ENCODE results near the gene ALK. TPM values are rescaled to one million over a fixed set of nuclear protein-coding genes. Genes with fewer than 3 reads are reported as not detected.

The ALK gene
- total RNA-seq, 4 donors from 2014 or later, result 0.88 to 1.3 (median 1.3) TPM; not detected in 1

- H3K9me3 ChIP-seq, result no peaks in the 10 kb centered on the region
- no peak overlapping the region for H3K27ac ChIP-seq
- H3K36me3 ChIP-seq, result no peaks in the 10 kb centered on the region
- DNase-seq, result peak in 2 of 3 donors; percentile 42 to 72
- H3K27me3 ChIP-seq, result no peaks in the 10 kb centered on the region
- H3K4me3 ChIP-seq, result no peak overlapping the region
- no peaks in the 10 kb centered on the region for H3K4me1 ChIP-seq
- TF ChIP-seq CTCF (IDR thresholded peaks at IDR 0.05) (peak in 5 of 6 experiments; percentile 37 to 71 (median 63)), POLR2A (IDR thresholded peaks at IDR 0.05) (no peak)
These were observed 612.0 kb downstream of the ALK start for GRCh38 chr2:29309090-29310029.

- H3K27ac ChIP-seq, result no peak overlapping the region
These were observed 613.0 kb downstream of the ALK start for GRCh38 chr2:29308366-29308765.

GRCh38 chr2:29307519-29307918 is 613.9 kb downstream of the ALK start:
- Histone ChIP-seq H3K4me1 (no peaks in the 10 kb centered on the region), H3K4me3 (no peak overlapping the region), H3K27me3 (no peaks in the 10 kb centered on the region), H3K9me3 (no peaks in the 10 kb centered on the region), H3K36me3 (no peaks in the 10 kb centered on the region), H3K27ac (no peak overlapping the region)
- no peak for TF ChIP-seq CTCF (IDR thresholded peaks at IDR 0.05)
- no peak for TF ChIP-seq POLR2A (IDR thresholded peaks at IDR 0.05)
- DNase-seq, result no peak

More at GRCh38 chr2:29308366-29308765, 613.0 kb downstream of the ALK start:
- Histone ChIP-seq H3K36me3 (no peaks in the 10 kb centered on the region), H3K4me3 (no peak overlapping the region), H3K4me1 (no peaks in the 10 kb centered on the region), H3K27me3 (no peaks in the 10 kb centered on the region), H3K9me3 (no peaks in the 10 kb centered on the region)
- TF ChIP-seq POLR2A (IDR thresholded peaks at IDR 0.05) (no peak), CTCF (IDR thresholded peaks at IDR 0.05) (no peak)
- DNase-seq, result no peak

GRCh38 chr2:29305762-29306161 is 615.6 kb downstream of the ALK start:
- DNase-seq, result no peak
- Histone ChIP-seq H3K4me3 (no peak overlapping the region), H3K4me1 (no peaks in the 10 kb centered on the region), H3K36me3 (no peaks in the 10 kb centered on the region), H3K27me3 (no peaks in the 10 kb centered on the region), H3K27ac (no peak overlapping the region), H3K9me3 (no peaks in the 10 kb centered on the region)
- TF ChIP-seq CTCF (IDR thresholded peaks at IDR 0.05), result no peak
- no peak for TF ChIP-seq POLR2A (IDR thresholded peaks at IDR 0.05)

GRCh38 chr2:29304399-29305060 is 616.9 kb downstream of the ALK start:
- Histone ChIP-seq H3K27me3 (no peaks in the 10 kb centered on the region), H3K4me1 (no peaks in the 10 kb centered on the region), H3K36me3 (no peaks in the 10 kb centered on the region), H3K4me3 (no peak overlapping the region), H3K27ac (no peak overlapping the region), H3K9me3 (no peaks in the 10 kb centered on the region)
- no peak for TF ChIP-seq POLR2A (IDR thresholded peaks at IDR 0.05)
- TF ChIP-seq CTCF (IDR thresholded peaks at IDR 0.05), result no peak
- DNase-seq, result no peak

Measured in Peyer's patch (tissue), 4 donors.